OCI-LY3 (cell line): ENCODE results near the gene AQP9.

Experiments used
- H2AFZ ChIP-seq: fragments of 200-600, 300-600 bp; shearing (Covaris generic); 2 replicates; pipeline ENCODE4 v1.6.0; 2014; ENCODE audit warnings: antibody characterized with exemption, low read depth, low read length
- H3K27ac ChIP-seq: fragments of 200-600, 300-600 bp; sonication (generic); 2 replicates; pipeline ENCODE4 v1.5.1; 2014; ENCODE audit warnings: mild to moderate bottlenecking, low read length, moderate library complexity, mixed read lengths
- H3K27me3 ChIP-seq: fragments of 200-600, 300-600 bp; sonication (generic); 2 replicates; pipeline ENCODE4 v1.6.1; 2014; ENCODE audit warnings: low read depth, low read length, mixed read lengths
- H3K36me3 ChIP-seq: fragments of 200-600, 300-600 bp; sonication (generic); replicated peaks from 2 replicates; pipeline ENCODE3; 2014; ENCODE audit warnings: low read depth, low read length, mixed read lengths
- H3K4me1 ChIP-seq: fragments of 300-600, 200-600 bp; sonication (generic); 2 replicates; pipeline ENCODE4 v1.6.1; 2014; ENCODE audit warnings: low read length, mixed read lengths
- H3K4me2 ChIP-seq: fragments of 200-600, 300-600 bp; sonication (generic); 2 replicates; pipeline ENCODE4 v1.6.1; 2014; ENCODE audit warnings: low read length, mixed read lengths
- H3K4me3 ChIP-seq: fragments of 300-600, 200-600 bp; sonication (generic); 2 replicates; pipeline ENCODE4 v1.5.1; 2014; ENCODE audit warnings: antibody characterized with exemption, mild to moderate bottlenecking, low read length, moderate library complexity
- H3K79me2 ChIP-seq: fragments of 300-600, 200-600 bp; shearing (Covaris generic); 2 replicates; pipeline ENCODE4 v1.6.1; 2014; ENCODE audit warnings: mild to moderate bottlenecking, low read length, mixed read lengths
- H3K9ac ChIP-seq: fragments of 300-600, 200-600 bp; shearing (Covaris generic); 2 replicates; pipeline ENCODE4 v1.6.0; 2014; ENCODE audit warnings: mild to moderate bottlenecking, low read length, moderate library complexity
- H3K9me3 ChIP-seq: fragments of 200-600, 300-600 bp; shearing (Covaris generic); 2 replicates; pipeline ENCODE4 v1.6.1; 2014; ENCODE audit warnings: low read length, mixed read lengths; ENCODE audit not compliant: insufficient read depth
- H4K20me1 ChIP-seq: fragments of 200-600, 300-600 bp; sonication (generic); 2 replicates; pipeline ENCODE4 v1.6.1; 2016; ENCODE audit warnings: low read length, mixed read lengths; ENCODE audit not compliant: insufficient read depth
- CTCF ChIP-seq: fragments of 200-600, 300-600 bp; sonication (generic); IDR thresholded peaks from 2 replicates; pipeline ENCODE4 v1.5.1; 2014; ENCODE audit warnings: antibody characterized with exemption, low read length, low read depth
- EZH2phosphoT487 ChIP-seq: fragments of 200-600 bp; shearing (Covaris generic); IDR thresholded peaks from 2 replicates; pipeline ENCODE4 v1.6.1; 2018; ENCODE audit warnings: antibody characterized with exemption, mixed run types, low read depth

AQP9 gene

GRCh38 chr15:58221591-58222241, 83.5 kb downstream of the AQP9 start:
- Histone ChIP-seq H3K4me2 (0 out of 2 replicates have a peak overlapping the region, but pooled peaks have one; percentile 5), H3K27me3 (peaks cover 3% of the 10 kb centered on the region; the same call in 1 of the 2 replicates), H3K79me2 (no peaks in the 10 kb centered on the region), H2AFZ (peak overlapping the region; percentile 58; the same call in 1 of the 2 replicates), H4K20me1 (no peaks in the 10 kb centered on the region), H3K9ac (no peak overlapping the region), H3K4me1 (no peaks in the 10 kb centered on the region), H3K9me3 (no peaks in the 10 kb centered on the region), H3K36me3 (no peaks in the 10 kb centered on the region), H3K27ac (no peak overlapping the region), H3K4me3 (no peak overlapping the region)
- TF ChIP-seq CTCF (peak; percentile 55), EZH2phosphoT487 (no peak)

GRCh38 chr15:58222679-58223078, 84.5 kb downstream of the AQP9 start:
- Histone ChIP-seq H3K9ac (no peak overlapping the region), H3K9me3 (no peaks in the 10 kb centered on the region), H3K4me2 (no peak overlapping the region), H3K4me3 (no peak overlapping the region), H2AFZ (no peak overlapping the region), H4K20me1 (no peaks in the 10 kb centered on the region), H3K36me3 (no peaks in the 10 kb centered on the region), H3K27me3 (peaks cover 3% of the 10 kb centered on the region; the same call in 1 of the 2 replicates), H3K79me2 (no peaks in the 10 kb centered on the region), H3K4me1 (no peaks in the 10 kb centered on the region), H3K27ac (no peak overlapping the region)
- peak; percentile 17; the same call in 1 of the 2 replicates for TF ChIP-seq CTCF
- no peak for TF ChIP-seq EZH2phosphoT487

- Histone ChIP-seq H2AFZ (no peak overlapping the region), H3K4me2 (no peak overlapping the region), H3K27me3 (peaks cover 3% of the 10 kb centered on the region; the same call in 1 of the 2 replicates), H3K9ac (no peak overlapping the region), H3K36me3 (no peaks in the 10 kb centered on the region), H3K4me1 (no peaks in the 10 kb centered on the region), H3K9me3 (no peaks in the 10 kb centered on the region), H3K79me2 (no peaks in the 10 kb centered on the region), H3K4me3 (no peak overlapping the region), H4K20me1 (no peaks in the 10 kb centered on the region), H3K27ac (no peak overlapping the region)
- TF ChIP-seq EZH2phosphoT487 (no peak), CTCF (no peak)
These were observed 85.3 kb downstream of the AQP9 start for GRCh38 chr15:58223432-58223831.

GRCh38 chr15:58224068-58224467, 85.9 kb downstream of the AQP9 start:
- Histone ChIP-seq H3K9me3 (no peaks in the 10 kb centered on the region), H3K4me2 (no peak overlapping the region), H4K20me1 (no peaks in the 10 kb centered on the region), H2AFZ (no peak overlapping the region), H3K27ac (no peak overlapping the region), H3K27me3 (peaks cover 3% of the 10 kb centered on the region; the same call in 1 of the 2 replicates), H3K79me2 (no peaks in the 10 kb centered on the region), H3K4me3 (no peak overlapping the region), H3K9ac (no peak overlapping the region), H3K36me3 (no peaks in the 10 kb centered on the region), H3K4me1 (no peaks in the 10 kb centered on the region)
- no peak for TF ChIP-seq CTCF
- TF ChIP-seq EZH2phosphoT487 = no peak
